GM19238 (cell line): Measurements from ENCODE around the gene EI24.
"Not testable (repeated sequence)": the region's sequence is repeated elsewhere in the genome, so short reads cannot be mapped to it uniquely, and the experiment has no call there.

Experiments
- DNase-seq: peaks from one replicate; pipeline ENCODE4 v3.0.0; 2011; ENCODE audit warnings: low spot score; ENCODE audit not compliant: insufficient read length

The EI24 gene

DNA sequence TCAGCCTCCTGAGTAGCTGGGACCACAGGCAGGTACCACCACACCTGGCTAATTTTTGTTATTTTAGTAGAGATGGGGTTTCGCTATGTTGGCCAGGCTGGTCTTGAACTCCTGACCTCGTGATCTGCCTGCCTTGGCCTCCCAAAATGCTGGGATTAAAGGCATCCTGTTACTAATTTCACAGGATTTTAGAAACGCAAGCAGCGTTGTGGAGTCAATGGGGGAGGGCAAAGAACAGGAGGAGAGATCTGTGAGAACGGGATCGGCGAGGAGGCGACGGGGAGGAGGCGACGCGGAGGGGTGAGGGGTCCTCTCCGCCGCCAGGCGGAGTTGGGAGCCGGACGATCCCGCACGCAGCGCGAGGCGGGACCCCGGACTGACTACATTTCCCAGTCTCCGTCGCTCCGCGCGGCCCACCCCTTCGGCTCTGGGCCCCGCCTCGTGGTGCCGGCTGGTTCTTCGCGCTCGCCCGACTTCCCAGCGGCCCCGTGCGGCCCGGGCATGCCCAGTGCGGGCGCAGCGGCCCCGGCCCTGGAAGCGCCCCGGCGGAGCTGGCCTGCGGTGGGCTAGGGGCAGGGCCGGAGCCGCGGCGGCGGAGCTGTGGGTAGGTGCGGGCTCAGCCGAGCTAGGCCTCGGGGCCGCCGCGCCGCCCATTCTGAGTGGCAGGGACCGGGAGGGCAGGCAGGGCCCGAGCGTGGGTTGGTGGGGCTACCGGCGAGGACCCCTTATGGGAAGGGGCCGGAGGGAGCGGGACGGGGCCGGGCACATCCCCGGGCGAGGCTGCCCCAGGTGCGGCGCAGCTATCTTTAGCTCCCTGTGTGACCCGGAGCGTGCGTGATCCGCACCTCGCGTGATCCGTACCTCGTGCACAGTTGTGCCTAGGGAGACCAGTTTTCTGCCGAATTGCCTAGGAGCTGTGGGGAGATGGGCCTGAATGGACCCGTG, at the start of gene EI24:
Gene EI24, plus strand, starts transcription at position 508 of the 945 bp plus-strand sequence. CDS start 3,051 bp downstream, outside the sequence.
- DNase-seq, result peak; percentile 81

DNA sequence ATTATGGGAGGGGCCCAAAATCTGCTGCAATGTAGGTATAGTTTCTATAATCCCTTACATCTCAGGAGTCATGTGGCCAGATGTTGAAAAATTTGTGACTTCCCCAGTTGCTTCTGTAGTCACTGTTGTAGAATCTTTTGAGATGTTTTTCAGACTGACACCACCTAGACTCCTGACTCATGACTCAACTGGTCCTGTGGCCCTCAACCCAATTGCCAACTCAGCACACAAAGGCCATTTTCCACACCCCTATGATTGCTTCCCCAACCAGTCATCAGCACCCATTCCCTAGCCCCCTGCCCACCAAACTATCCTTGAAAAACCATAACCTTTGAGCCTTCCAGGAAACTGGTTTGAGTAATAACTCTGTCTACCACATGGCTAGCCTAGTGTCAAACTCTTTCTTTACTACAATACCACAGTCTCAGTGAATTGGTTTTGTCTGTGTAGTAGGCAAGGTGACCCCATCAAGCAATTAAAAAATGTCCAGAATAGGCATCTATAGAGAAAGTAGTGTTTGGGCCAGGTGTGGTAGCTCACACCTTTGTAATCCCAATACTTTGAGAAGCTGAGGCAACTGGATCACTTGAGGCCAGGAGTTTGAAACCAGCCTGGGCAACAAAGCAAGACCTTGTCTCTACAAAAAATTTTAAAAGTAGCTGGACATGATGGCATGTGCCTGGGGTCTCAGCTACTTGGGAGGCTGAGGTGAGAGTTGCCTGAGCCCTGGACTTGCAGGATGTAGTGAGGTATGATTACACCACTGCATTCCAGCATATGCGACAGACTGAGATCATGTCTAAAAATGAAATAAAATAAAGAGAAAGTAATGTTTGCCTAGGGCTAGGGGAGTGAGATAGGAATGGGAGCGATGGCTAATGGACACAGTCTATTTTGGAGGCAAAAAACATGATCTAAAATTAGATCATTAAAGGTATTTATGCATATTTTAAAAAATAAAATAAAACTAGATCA, 49.1 kb upstream of the EI24 start:
- no peak for DNase-seq

DNA sequence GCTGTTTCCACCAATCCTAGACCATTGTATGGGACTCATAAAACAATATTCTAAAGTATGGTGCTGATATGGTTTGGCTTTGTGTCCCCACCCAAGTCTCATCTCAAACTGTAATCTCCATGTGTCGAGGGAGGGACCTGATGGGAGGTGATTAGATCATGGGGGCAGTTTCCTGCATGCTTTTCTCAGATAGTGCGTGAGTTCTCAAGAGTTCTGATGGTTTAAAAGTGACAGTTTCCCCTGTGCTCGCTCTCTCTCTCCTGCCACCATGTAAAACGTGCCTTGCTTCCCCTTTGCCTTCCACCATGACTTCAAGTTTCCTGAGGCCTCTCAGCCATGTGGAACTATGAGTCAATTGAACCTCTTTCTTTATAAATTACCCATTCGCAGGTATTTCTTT, 44.0 kb upstream of the EI24 start:
- no peak for DNase-seq

DNA sequence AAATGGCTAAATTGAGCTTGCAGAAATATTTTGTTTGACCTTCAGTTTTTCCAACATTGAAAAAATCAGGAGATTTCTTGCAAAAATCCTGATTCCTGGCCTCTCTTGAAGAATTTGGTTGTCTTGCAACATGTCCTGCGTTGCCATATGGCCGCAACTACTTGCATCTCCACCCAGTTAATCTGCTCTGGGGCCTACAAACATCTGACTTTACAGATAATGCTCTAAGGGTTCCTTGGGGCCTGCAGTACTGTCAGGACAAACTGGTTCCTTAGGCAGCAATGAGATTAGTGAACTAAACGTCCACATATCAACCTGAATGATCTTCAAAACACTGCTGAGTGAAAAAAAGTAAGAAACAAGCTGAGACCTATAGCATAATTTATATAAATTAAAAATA, 36.6 kb upstream of the EI24 start:
- DNase-seq, result no peak

DNA sequence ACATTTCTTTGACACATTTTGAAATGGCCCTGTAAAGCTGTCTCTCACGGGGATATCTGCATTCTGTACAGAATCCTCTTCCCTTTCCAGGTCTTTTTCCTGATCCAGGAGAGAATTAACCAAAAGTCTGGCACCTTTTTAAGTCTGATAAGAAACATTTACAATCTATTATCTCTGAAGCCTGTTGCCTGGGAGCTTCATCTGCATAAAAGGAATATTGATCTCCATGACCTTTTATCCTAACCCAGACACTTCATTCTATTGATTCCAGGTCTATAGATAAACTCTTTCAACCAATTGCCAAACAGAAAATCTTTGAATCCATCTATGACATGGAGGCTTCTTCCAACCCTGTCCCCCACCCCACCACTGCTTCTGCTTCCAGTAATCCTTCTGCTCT, 33.7 kb upstream of the EI24 start:
- no peak for DNase-seq

DNA sequence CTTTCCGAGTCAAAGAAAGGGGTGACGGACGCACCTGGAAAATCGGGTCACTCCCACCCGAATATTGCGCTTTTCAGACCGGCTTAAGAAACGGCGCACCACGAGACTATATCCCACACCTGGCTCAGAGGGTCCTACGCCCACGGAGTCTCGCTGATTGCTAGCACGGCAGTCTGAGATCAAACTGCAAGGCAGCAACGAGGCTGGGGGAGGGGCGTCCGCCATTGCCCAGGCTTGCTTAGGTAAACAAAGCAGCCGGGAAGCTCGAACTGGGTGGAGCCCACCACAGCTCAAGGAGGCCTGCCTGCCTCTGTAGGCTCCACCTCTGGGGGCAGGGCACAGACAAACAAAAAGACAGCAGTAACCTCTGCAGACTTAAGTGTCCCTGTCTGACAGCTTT, 32.4 kb upstream of the EI24 start:
- not testable (repeated sequence) for DNase-seq

DNA sequence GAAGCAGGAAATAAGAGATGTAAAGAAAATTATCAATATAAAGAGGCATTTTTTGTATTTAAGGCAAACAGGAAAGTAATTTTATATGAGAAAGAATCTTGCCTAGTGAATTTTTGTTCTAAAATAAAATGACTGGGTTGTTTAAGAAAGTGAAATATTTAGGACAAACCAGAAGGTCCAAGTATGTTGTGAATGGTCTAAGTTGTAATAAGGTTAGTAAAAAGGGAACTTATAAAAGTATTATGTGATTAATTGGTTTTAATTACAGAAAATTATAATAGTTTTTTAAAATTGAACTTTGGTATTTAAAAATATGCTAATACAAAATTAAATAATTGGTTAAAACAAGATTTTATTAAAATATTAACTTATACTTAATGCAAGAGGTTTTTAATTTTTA, 26.6 kb upstream of the EI24 start:
- DNase-seq, result no peak

DNA sequence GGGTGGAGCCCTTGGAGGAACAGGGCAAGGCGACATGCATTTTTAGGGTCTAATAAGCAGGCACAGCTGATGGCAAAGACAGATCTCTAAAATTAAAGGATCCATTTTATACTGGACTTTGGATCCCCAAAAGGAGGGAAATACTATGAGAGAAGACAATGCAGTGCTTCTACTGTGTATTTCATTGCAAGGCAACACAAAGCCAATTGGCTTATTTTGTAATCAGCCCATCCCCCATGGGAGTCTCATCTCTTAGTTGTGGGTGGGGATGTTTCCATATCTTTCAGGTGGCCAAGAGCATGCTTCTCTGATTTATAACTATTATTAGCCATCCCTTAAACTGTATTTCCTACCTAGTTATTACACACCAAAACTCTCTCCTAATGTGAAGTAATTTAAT, 18.5 kb upstream of the EI24 start:
- DNase-seq, result no peak

DNA sequence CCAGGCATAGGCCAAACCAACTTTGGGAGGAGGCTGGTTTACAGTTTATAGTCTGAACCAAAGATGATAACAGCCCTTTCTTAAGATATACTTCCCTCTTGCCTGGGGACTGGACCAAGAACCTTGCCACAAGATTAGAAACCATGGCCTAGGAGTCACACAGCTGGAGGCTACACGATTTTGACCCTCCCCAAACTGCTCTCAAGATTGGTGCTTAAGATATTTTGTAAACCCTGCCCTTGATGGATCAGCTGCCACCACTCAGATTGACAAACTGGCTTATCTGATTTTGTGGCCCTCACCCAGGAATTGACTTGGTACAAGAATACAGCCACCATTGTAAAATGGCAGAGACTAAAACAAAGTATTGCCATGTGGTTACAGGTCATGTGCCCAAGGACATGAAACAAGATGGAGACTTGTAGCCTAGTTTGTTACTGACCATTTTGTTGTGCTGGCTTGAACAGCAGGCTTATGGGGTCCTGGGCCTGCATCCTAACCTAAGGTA, 17.4 kb upstream of the EI24 start:
- DNase-seq, result no peak

DNA sequence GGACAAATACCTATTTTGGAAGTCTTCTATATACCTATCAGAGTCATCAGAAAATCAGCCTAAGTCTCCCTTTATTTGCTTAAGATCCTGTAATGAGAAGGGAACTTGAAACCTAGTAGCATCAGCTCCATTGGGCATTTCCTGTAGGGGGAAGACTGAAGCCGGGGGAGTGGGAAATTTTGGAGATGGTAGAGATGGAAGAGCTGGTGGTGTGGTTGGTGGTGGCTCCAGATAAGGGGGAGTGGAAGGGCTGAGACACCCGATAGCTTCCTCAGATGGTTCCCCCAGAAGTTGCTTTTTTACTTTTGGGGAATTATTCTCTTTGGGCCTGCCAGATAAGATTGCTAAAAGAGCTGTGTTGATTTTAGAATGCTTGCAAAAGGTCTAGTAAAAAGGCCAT, 16.4 kb upstream of the EI24 start:
- DNase-seq, result no peak

DNA sequence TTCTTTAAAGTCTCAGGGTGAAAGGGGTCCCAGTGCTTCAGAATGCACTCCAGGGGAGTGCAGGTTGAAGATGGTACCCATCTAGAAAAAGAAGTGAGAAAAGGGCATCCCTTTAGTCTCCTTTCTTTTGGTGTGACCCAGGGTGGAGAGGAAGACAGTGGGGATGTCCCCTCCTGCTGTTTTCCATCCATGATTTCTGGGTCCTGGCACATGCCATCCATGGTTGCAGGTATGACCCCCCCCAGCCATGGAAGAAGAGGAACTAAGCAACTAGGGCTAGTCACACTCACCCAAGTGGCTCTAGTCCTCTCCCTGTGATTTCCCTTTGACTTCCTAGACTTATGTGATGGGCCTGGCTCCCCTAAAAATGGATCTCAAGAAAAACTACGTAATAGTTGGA, 15.9 kb upstream of the EI24 start:
- DNase-seq, result no peak

DNA sequence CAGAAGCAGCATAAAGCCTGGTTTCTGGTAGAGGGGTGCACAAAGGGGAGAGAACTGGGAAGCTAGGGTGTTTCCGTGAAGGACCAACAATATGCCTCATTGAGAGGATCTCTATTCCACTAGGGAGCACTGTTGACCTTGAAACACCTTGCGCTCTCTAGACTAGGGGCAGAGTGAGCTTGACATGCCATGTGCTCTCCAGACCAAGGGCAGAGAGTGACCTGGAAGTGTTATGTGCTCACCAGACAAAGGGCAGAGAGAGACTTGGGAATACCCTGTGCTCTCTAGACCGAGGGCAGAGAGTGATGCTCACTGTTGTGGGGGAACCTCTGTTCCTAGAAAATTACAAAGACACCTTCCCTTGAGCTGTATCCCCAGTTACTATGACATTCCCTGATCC, 15.2 kb upstream of the EI24 start:
- DNase-seq, result no peak

DNA sequence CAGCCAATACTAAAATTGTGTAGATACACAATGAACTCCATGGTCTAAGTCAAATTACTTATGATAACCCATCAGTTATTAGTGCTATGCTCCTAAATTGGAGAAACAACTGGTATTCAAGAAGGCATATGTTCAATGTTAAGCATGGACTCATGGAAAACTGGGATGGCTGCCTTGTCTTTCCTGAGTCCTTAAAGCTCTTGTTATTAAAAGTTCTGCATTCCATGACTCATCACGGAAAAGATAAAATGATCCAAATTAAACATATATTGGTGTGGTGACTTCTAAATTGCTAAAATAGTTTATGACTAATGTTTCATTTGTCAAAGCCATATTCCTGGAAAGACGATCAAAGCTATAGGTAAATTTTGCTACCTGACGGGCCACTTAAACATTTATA, 9.4 kb upstream of the EI24 start:
- no peak for DNase-seq

DNA sequence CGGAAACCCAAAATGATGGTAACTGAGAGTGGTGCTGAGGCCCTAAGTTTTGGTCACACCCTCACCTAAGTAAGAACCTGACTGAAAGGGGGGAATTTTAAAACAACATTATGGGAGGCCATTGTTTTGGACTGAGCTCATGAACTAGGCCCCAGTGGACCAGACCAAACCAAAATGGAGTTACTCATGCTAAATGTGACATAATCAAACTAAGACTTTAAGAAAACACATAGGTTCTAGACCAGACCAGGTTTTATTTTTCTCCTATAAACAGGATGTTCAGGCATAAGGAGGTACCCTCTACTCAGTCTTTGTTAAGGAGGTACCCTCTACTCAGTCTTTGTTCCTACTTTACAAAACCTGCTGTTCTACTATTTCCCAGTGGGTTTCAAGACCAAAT, 7.4 kb upstream of the EI24 start:
- DNase-seq, result no peak

DNA sequence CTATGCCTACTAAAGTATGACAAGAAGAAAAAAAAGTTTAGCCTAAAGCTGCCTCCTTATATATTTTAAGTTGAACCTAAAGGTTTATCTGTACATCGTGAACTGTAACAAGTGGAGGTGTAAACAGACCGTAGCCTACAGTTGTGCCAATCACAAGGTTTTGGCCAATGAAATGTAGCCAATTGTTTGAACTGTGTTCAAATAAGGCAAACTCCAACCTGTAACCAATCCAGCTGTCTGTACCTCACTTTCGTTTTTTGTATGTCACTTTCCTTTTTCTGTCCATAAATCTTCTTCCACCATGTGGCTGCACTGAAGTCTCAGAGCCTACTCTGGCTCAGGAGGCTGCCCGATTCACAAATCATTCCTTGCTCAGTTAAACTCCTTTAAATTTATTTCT, 6.8 kb upstream of the EI24 start:
- DNase-seq, result no peak

DNA sequence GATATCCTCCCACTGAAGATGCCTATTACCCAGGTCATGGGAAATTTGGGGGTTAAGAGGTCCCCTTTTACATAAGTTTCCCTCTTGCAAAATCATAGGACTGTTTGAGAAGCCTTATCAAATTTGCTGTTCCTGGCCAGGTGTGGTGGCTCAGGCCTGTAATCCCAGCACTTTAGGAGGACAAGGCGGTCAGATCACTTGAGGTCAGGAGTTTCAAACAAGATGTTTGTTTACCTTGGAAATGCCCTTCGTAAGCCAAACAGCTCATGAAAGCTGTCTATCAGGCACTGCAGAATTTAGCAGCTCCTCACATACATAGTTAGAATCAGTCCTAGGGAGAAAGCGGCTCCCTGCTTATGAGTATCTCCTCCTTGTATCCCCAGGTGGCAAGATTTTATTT, 4.9 kb upstream of the EI24 start:
- no peak for DNase-seq

DNA sequence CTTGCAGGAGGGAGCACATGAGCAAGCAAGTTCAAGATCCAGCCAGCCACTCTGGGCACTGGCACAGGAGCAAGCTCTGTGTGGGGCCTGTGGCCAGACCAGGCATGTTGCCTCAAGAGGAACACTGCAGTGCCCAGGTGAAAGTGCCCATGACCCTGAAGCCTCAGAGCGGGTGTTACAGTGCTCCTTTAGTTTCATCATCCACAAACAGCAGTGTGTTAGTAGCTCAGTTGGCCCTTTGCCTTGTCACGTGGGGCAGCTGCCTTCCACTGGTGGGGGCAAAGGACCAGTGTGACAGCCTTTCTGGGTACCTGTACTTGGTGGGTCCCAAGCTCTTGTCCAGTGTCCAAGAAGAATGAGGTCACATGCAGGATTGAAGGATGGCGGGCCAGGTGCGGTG, 3.0 kb upstream of the EI24 start:
- no peak for DNase-seq

DNA sequence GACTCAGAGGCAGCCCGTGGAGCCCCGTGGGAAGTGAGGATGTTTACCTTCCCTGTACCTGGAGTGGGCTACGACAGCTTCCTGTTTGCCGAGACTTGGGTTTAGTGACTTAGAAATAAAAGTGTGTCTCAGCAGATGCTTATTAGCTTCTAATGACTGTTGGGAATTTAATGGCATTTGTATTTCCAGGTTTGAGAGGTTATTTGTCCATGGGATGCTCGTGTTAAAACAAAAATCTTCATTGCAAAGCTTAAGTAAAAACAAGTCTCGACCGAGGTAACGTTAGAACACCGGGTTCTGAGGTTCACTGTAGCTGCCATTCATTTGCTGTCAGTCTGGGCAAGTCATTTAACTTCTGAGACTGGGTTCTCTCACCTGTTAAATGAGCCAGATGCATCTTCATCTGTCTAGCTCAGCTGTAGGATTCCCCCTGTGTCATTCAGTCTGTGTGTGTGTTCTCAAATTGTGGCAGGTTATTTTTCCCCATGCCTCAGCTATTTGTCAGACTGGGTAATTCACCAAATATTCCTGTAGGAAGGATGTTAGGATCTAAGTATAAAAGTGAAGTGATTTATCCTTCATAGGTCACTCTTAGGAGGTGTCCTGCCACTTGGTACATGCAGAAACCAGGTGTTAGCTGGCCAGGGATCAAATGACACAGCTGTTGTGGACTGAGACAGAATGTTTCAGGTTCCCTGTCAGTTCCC, 791 bp downstream of the EI24 start:
- DNase-seq, result no peak

DNA sequence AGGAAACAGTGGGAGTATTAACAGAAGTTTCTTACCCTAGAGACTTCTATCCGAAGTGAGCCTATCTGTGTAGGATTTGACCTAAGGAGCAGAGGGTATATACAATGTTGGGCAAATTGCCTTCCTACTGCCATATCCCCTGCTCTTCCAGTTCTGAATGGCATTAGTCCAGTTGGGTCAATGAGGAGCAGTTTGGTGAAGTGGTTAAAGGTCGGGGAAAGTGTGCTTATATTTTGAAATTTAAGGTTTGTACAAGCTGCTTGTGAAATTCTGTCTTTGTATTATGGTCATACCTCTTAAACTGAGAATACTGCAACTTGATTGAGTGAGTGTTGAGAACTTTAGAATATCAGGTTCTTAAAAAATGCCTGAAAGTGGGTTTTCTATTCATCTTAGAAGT, 1.7 kb downstream of the EI24 start:
- no peak for DNase-seq

DNA sequence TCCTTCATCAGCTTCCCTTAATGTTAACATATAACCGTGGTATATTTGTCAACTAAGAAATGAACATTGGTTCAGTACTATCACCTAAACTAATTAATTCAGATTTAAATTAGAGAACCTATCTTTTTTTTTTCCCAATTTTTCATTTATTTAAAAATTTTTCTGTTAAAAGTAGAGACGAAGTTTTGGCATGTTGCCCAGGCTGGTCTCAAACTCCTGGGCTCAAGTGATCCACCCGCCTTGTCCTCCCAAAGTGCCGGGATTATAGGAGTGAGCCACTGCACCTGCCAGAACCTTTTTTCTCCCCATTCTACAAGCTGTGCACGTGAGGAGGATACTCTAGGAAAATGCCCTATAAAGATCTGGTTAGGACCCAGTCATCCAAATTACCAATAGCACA, 3.6 kb downstream of the EI24 start:
- DNase-seq, result no peak

DNA sequence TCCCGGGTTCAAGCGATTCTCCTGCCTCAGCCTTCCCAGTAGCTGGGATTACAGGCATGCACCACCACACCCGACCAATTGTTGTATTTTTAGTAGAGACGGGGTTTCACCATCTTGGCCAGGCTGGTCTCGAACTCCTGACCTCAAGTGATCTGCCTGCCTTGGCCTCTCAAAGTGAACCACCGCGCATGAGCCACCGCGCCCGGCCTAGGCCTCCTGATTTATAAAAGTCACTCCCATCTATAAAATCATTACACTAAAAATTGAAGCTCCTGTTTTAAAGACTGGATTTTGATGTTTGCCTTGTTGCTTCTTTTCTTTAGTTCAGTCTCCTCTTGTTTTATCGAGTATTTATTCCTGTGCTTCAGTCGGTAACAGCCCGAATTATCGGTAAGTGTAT, 7.9 kb downstream of the EI24 start:
- not testable (repeated sequence) for DNase-seq
